GM23338 (cell line): ENCODE results near the gene CPLX1. TPM values are rescaled to one million over a fixed set of nuclear protein-coding genes. Genes with fewer than 3 reads are reported as not detected.

Source experiments
- ATAC-seq: fragments of 200-7000 bp; cut with Tn5 transposase; 3 replicates; pipeline ENCODE4 v1.9.1; 2020
- DNase-seq: peaks from one replicate; pipeline ENCODE4 v3.0.0-alpha.2; 2015; ENCODE audit warnings: low spot score
- H2AFZ ChIP-seq: fragments of 200-600 bp; sonication (generic); 2 replicates; pipeline ENCODE4 v1.8.0; 2016; ENCODE audit warnings: antibody characterized with exemption, mild to moderate bottlenecking, moderate library complexity
- H3F3A ChIP-seq: fragments of 200-600 bp; sonication (generic); replicated peaks from 2 replicates; pipeline ENCODE4 v1.8.0; 2017; ENCODE audit warnings: antibody characterized with exemption, mixed run types, low read depth
- H3K27ac ChIP-seq: fragments of 200-600 bp; sonication (generic); 2 replicates; pipeline ENCODE4 v1.6.1; 2016; ENCODE audit warnings: low read depth
- H3K27me3 ChIP-seq: fragments of 200-600 bp; sonication (generic); 2 replicates; pipeline ENCODE4 v1.8.0; 2016; ENCODE audit warnings: mild to moderate bottlenecking, mixed run types, moderate library complexity; ENCODE audit not compliant: insufficient read depth
- H3K36me3 ChIP-seq: fragments of 200-600 bp; sonication (generic); 2 replicates; pipeline ENCODE4 v1.8.0; 2016; ENCODE audit warnings: mild to moderate bottlenecking; ENCODE audit not compliant: insufficient read depth
- H3K4me1 ChIP-seq: fragments of 200-600 bp; sonication (generic); 2 replicates; pipeline ENCODE4 v1.8.0; 2016; ENCODE audit warnings: mild to moderate bottlenecking, moderate library complexity; ENCODE audit not compliant: insufficient read depth
- H3K4me2 ChIP-seq: fragments of 200-600 bp; sonication (generic); 2 replicates; pipeline ENCODE4 v1.7.1; 2017; ENCODE audit warnings: mixed run types
- H3K4me3 ChIP-seq: fragments of 200-600 bp; sonication (generic); 2 replicates; pipeline ENCODE4 v1.6.1; 2016; ENCODE audit warnings: mixed run types
- H3K79me2 ChIP-seq: fragments of 200-600 bp; sonication (generic); replicated peaks from 2 replicates; pipeline ENCODE4 v1.8.0; 2017; ENCODE audit warnings: mild to moderate bottlenecking; ENCODE audit not compliant: insufficient read depth
- H3K9me2 ChIP-seq: fragments of 200-600 bp; sonication (generic); 2 replicates; pipeline ENCODE4 v1.8.0; 2017; ENCODE audit not compliant: insufficient read depth
- H4K20me1 ChIP-seq: fragments of 200-600 bp; sonication (generic); replicated peaks from 2 replicates; pipeline ENCODE4 v1.8.0; 2017; ENCODE audit warnings: mild to moderate bottlenecking; ENCODE audit not compliant: insufficient read depth
- H3K27ac Mint-ChIP-seq: 2 replicates; pipeline ENCODE4 v1.8.0; 2020; ENCODE audit warnings: inconsistent platforms, mild to moderate bottlenecking, moderate library complexity, mixed read lengths
- H3K27me3 Mint-ChIP-seq: 3 replicates; pipeline ENCODE4 v1.8.0; 2022; ENCODE audit warnings: low read depth, mild to moderate bottlenecking, moderate library complexity, mixed read lengths, inconsistent platforms; ENCODE audit not compliant: insufficient read depth, poor library complexity
- H3K36me3 Mint-ChIP-seq: 3 replicates; pipeline ENCODE4 v1.8.0; 2021; ENCODE audit warnings: low read depth, mild to moderate bottlenecking, inconsistent platforms, moderate library complexity, mixed read lengths
- H3K4me1 Mint-ChIP-seq: 3 replicates; pipeline ENCODE4 v1.8.0; 2020; ENCODE audit warnings: mild to moderate bottlenecking, inconsistent platforms, mixed read lengths
- H3K4me3 Mint-ChIP-seq: 3 replicates; pipeline ENCODE4 v1.8.0; 2021; ENCODE audit warnings: moderate library complexity, mild to moderate bottlenecking, inconsistent platforms, mixed read lengths
- H3K9me3 Mint-ChIP-seq: 3 replicates; pipeline ENCODE4 v1.8.0; 2020; ENCODE audit warnings: moderate library complexity, mild to moderate bottlenecking, inconsistent platforms, mixed read lengths
- CREB1 ChIP-seq: fragments of 250-450 bp; sonication (Bioruptor Pico); IDR thresholded peaks from 2 replicates; pipeline ENCODE4 v1.5.0; 2020; ENCODE audit warnings: low read depth, mild to moderate bottlenecking, moderate library complexity
- CTCF ChIP-seq, 2 experiments: fragments of 200-600 bp in 1 of 2; sonication (generic) in 1 of 2; conservative IDR thresholded peaks; 2 replicates each; pipeline versions ENCODE4 v1.5.1 to v1.6.1; 2016 to 2017; ENCODE audit warnings: antibody characterized with exemption in 2 of 2, low read depth in 2 of 2, mild to moderate bottlenecking in 2 of 2, moderate library complexity in 1 of 2
- ETS1 ChIP-seq: IDR thresholded peaks from 2 replicates; pipeline ENCODE4 v1.6.1; 2016; ENCODE audit warnings: antibody characterized with exemption
- EZH2 ChIP-seq: fragments of 200-600 bp; sonication (generic); IDR thresholded peaks from one replicate; pipeline ENCODE4 v1.8.0; 2017; ENCODE audit warnings: antibody characterized with exemption, mild to moderate bottlenecking, low read depth; ENCODE audit not compliant: unreplicated experiment
- EZH2phosphoT487 ChIP-seq: fragments of 200-600 bp; sonication (generic); IDR thresholded peaks from one replicate; pipeline ENCODE4 v1.8.1; 2018; ENCODE audit warnings: antibody characterized with exemption; ENCODE audit not compliant: unreplicated experiment
- JUNB ChIP-seq: IDR thresholded peaks from one replicate; pipeline ENCODE4 v1.6.1; 2016; ENCODE audit warnings: antibody characterized with exemption; ENCODE audit not compliant: unreplicated experiment
- NANOG ChIP-seq: IDR thresholded peaks from 2 replicates; pipeline ENCODE4 v1.6.1; 2016; ENCODE audit warnings: antibody characterized with exemption, borderline replicate concordance
- POLR2AphosphoS5 ChIP-seq: IDR thresholded peaks from 2 replicates; pipeline ENCODE4 v1.6.1; 2016; ENCODE audit warnings: antibody characterized with exemption, low read depth
- REST ChIP-seq: IDR thresholded peaks from one replicate; pipeline ENCODE4 v1.6.1; 2018; ENCODE audit warnings: antibody characterized with exemption; ENCODE audit not compliant: unreplicated experiment
- STAT1 ChIP-seq: IDR thresholded peaks from one replicate; pipeline ENCODE4 v1.6.1; 2016; ENCODE audit warnings: antibody characterized with exemption; ENCODE audit not compliant: unreplicated experiment
- ZNF114 ChIP-seq: fragments of 250-450 bp; sonication (Bioruptor Pico); IDR thresholded peaks from 2 replicates; pipeline ENCODE4 v1.5.0; 2020; ENCODE audit warnings: mild to moderate bottlenecking, moderate library complexity
- ZNF331 ChIP-seq: fragments of 250-450 bp; sonication (Bioruptor Pico); IDR thresholded peaks from 2 replicates; pipeline ENCODE4 v1.5.0; 2020; ENCODE audit warnings: low read depth, mild to moderate bottlenecking, moderate library complexity
- ZNF462 ChIP-seq: fragments of 250-450 bp; sonication (Bioruptor Pico); IDR thresholded peaks from 2 replicates; pipeline ENCODE4 v1.5.0; 2020; ENCODE audit warnings: mild to moderate bottlenecking, moderate library complexity
- polyA plus RNA-seq: library from polyadenylated mRNA; unstranded; fragments of >200 nt; fragmentation: Nextera tagmentation; extraction: Ambion mirVana; gene quantifications from 2 replicates; pipeline ENCODE4 v1.2.1, GENCODE V29; 2016
- total RNA-seq: library from RNA; depleted of rRNA; stranded (reverse); fragments of >200 nt; shearing (Covaris generic); gene quantifications from 2 replicates; pipeline ENCODE4 v1.2.3, GENCODE V29; 2014

Gene CPLX1
- total and polyA plus RNA-seq, 2 experiments from 2014 or later = 0.86 to 0.97 TPM

- Histone ChIP-seq H4K20me1 (no peaks in the 10 kb centered on the region), H3K36me3 (no peaks in the 10 kb centered on the region), H3K4me2 (no peak overlapping the region), H2AFZ (no peak overlapping the region), H3K27me3 (no peaks in the 10 kb centered on the region), H3K27ac (no peak overlapping the region), H3K9me2 (no peaks in the 10 kb centered on the region), H3K4me1 (no peaks in the 10 kb centered on the region), H3K4me3 (no peak overlapping the region), H3K79me2 (no peaks in the 10 kb centered on the region), H3F3A (no peaks in the 10 kb centered on the region)
- no peaks in the 10 kb centered on the region for H3K4me1 Mint-ChIP-seq
- no peak for DNase-seq
- H3K4me3 Mint-ChIP-seq = no peak overlapping the region
- TF ChIP-seq EZH2 (no peak), REST (no peak), ETS1 (no peak), ZNF462 (no peak), ZNF114 (no peak), JUNB (no peak), ZNF331 (no peak), STAT1 (no peak), NANOG (no peak), POLR2AphosphoS5 (no peak), EZH2phosphoT487 (no peak), CREB1 (CRISPR knock-in tag) (no peak), CTCF (conservative IDR thresholded peaks at IDR 0.05; ENCODE audit: low read depth in 2 of 2) (no peak)
- no peak for ATAC-seq
- peaks cover 3% of the 10 kb centered on the region for H3K27me3 Mint-ChIP-seq
- no peak overlapping the region for H3K27ac Mint-ChIP-seq
- H3K9me3 Mint-ChIP-seq = peaks cover 15% of the 10 kb centered on the region
- peaks cover 5% of the 10 kb centered on the region; the same call in 2 of the 3 replicates for H3K36me3 Mint-ChIP-seq
Observed at GRCh38 chr4:836750-837301, 10.9 kb upstream of the CPLX1 start.
